Tibial nerve (tissue), 3 donors: ENCODE measurements around the gene LRRC1.

Experiments used
- POLR2A ChIP-seq, 2 donors: fragments of 450-650 bp; IDR thresholded peaks; one replicate each; pipeline ENCODE4 v1.6.1; 2017; ENCODE audit warnings: antibody characterized with exemption in 2 of 2, mild to moderate bottlenecking in 2 of 2, moderate library complexity in 2 of 2
- TF ChIP-seq, protein P1 (sequence below), 5 experiments: fragments of 200-600 bp in 3 of 5; fragments of 450-650 bp in 2 of 5; sonication (generic) in 3 of 5; IDR thresholded peaks; one replicate each; pipeline ENCODE4 v1.5.1; 2016 to 2019; ENCODE audit warnings: antibody characterized with exemption in 5 of 5, mild to moderate bottlenecking in 3 of 5, moderate library complexity in 2 of 5

DNA sequence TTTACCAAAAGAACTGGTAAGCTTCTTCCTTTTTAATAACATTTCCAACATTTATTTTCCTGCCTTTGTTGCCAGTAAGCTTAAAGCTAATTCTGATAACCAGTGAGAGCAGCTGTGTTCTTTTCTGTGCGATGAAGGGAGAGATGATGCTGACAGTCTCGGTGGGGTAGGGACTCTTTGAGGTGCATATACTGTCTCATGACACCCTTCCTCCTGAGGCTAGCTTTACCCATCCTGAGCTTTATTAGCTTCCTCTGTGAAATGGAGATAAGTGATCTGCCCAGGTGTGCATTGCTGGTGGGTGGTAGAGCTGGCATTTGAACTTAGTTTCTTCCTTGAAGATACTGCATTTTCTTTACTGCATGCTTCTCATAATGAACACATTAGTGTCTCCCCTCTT is 92.5 kb downstream of the LRRC1 start:
- TF ChIP-seq, protein P1, sequence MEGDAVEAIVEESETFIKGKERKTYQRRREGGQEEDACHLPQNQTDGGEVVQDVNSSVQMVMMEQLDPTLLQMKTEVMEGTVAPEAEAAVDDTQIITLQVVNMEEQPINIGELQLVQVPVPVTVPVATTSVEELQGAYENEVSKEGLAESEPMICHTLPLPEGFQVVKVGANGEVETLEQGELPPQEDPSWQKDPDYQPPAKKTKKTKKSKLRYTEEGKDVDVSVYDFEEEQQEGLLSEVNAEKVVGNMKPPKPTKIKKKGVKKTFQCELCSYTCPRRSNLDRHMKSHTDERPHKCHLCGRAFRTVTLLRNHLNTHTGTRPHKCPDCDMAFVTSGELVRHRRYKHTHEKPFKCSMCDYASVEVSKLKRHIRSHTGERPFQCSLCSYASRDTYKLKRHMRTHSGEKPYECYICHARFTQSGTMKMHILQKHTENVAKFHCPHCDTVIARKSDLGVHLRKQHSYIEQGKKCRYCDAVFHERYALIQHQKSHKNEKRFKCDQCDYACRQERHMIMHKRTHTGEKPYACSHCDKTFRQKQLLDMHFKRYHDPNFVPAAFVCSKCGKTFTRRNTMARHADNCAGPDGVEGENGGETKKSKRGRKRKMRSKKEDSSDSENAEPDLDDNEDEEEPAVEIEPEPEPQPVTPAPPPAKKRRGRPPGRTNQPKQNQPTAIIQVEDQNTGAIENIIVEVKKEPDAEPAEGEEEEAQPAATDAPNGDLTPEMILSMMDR (IDR thresholded peaks at IDR 0.05), result no peak
- TF ChIP-seq POLR2A (IDR thresholded peaks at IDR 0.05), result no peak
